Measurements from ENCODE around the gene UVSSA.

UVSSA gene

GRCh38 chr4:1405636-1406393 is 58.8 kb downstream of the UVSSA start:
- H3K4me3 Mint-ChIP-seq: no peak overlapping the region
- no peaks in the 10 kb centered on the region for H3K36me3 Mint-ChIP-seq (ENCODE audit: low read depth)

DNA sequence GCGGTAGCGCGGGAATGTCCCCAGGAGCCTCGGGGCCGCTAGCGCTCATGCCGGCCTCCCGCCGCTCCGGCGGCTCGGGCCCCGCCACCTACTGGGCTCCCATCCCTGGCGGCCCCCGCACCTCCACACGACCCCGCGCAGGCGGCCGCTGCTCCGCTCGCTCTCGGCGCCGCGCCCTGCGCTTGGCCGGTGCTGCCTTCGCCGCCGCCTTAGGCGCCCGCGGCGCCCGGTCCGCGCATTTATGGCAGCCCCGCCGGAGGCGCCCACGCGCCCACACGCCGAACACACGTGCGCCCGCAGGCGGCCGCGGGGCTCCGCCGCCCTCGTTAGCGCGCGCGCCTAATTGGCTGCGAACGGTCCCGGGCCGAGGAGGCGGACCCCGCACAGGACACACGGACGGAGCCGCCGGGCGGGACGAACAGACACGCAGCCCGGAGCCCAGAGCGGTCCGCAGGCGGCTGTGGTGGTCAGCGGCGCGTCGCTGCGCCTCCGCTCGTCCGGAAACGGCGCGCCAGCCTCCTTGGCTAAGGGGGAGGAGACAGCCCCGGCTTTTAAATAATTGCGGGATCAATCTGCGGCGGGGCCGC is 59.5 kb downstream of the UVSSA start, which contains the start of gene NKX1-1:
TSS of gene NKX1-1 (minus strand) at position 49 of the 587 bp plus-strand sequence. CDS start at position 49, 0 bp downstream.
- H3K4me3 Mint-ChIP-seq: no peak within 1 kb of the TSS
- peaks cover 90% of the 10 kb centered on the region for H3K27me3 Mint-ChIP-seq
- no peak within 1 kb of the TSS for H3K27ac Mint-ChIP-seq
- no peaks in the 10 kb centered on the region for H3K36me3 Mint-ChIP-seq (ENCODE audit: low read depth)
- peaks cover 12% of the 10 kb centered on the region for H3K4me1 Mint-ChIP-seq (ENCODE audit: low read depth)
- H3K9me3 Mint-ChIP-seq: no peaks in the 10 kb centered on the region
- intact Hi-C loops (cut with micrococcal nuclease): no loop called here

More at GRCh38 chr4:1405636-1406393, 58.8 kb downstream of the UVSSA start:
- intact Hi-C loops (cut with micrococcal nuclease): no loop called here
- Mint-ChIP-seq H3K9me3 (no peaks in the 10 kb centered on the region), H3K27ac (no peak overlapping the region), H3K27me3 (peaks cover 91% of the 10 kb centered on the region), H3K4me1 (ENCODE audit: low read depth) (peaks cover 12% of the 10 kb centered on the region)

GRCh38 chr4:1406981-1407656 is 60.1 kb downstream of the UVSSA start:
- Mint-ChIP-seq H3K27me3 (peaks cover 90% of the 10 kb centered on the region), H3K36me3 (ENCODE audit: low read depth) (no peaks in the 10 kb centered on the region), H3K9me3 (no peaks in the 10 kb centered on the region), H3K4me3 (no peak overlapping the region), H3K27ac (no peak overlapping the region), H3K4me1 (ENCODE audit: low read depth) (peaks cover 12% of the 10 kb centered on the region)
- intact Hi-C loops (cut with micrococcal nuclease): no loop called here

GRCh38 chr4:1407657-1408333 is 60.8 kb downstream of the UVSSA start:
- intact Hi-C loops (cut with micrococcal nuclease): no loop called here
- no peak overlapping the region for H3K4me3 Mint-ChIP-seq
- H3K27ac Mint-ChIP-seq: no peak overlapping the region
- no peaks in the 10 kb centered on the region for H3K36me3 Mint-ChIP-seq (ENCODE audit: low read depth)
- peaks cover 6% of the 10 kb centered on the region for H3K4me1 Mint-ChIP-seq (ENCODE audit: low read depth)
- peaks cover 89% of the 10 kb centered on the region for H3K27me3 Mint-ChIP-seq
- H3K9me3 Mint-ChIP-seq: no peaks in the 10 kb centered on the region

DNA sequence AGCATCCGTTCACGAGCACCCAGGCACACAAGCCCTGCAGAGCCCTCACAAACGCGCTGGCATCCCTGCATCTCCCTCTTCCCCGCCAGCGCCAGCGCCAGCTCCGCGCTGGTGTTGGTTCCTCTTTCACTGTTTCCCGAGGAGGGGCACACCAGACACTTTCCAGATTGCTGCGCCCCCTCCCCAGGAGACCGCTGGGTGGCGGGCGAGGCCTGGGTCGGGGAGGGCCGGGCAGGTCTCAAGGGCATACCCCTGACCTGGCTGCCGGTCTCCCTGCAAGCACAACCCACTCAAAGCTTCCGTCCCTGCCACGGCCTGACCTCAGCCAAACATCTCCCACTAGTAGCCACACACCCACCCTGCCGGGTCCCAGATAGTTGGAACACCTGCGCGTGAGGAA is 61.4 kb downstream of the UVSSA start:
- Mint-ChIP-seq H3K4me3 (no peak overlapping the region), H3K27ac (no peak overlapping the region), H3K9me3 (no peaks in the 10 kb centered on the region), H3K4me1 (ENCODE audit: low read depth) (peaks cover 6% of the 10 kb centered on the region), H3K36me3 (ENCODE audit: low read depth) (no peaks in the 10 kb centered on the region), H3K27me3 (peaks cover 93% of the 10 kb centered on the region)
- intact Hi-C loops (cut with micrococcal nuclease): no loop called here

GRCh38 chr4:1409079-1409478 is 62.1 kb downstream of the UVSSA start:
- no peaks in the 10 kb centered on the region for H3K9me3 Mint-ChIP-seq
- intact Hi-C loops (cut with micrococcal nuclease): no loop called here
- H3K4me1 Mint-ChIP-seq (ENCODE audit: low read depth): peaks cover 6% of the 10 kb centered on the region
- H3K27me3 Mint-ChIP-seq: peaks cover 93% of the 10 kb centered on the region
- no peak overlapping the region for H3K27ac Mint-ChIP-seq
- H3K36me3 Mint-ChIP-seq (ENCODE audit: low read depth): no peaks in the 10 kb centered on the region
- H3K4me3 Mint-ChIP-seq: no peak overlapping the region

GRCh38 chr4:1409491-1410425 is 62.8 kb downstream of the UVSSA start:
- H3K27me3 Mint-ChIP-seq: peaks cover 86% of the 10 kb centered on the region
- H3K4me1 Mint-ChIP-seq (ENCODE audit: low read depth): peaks cover 6% of the 10 kb centered on the region
- intact Hi-C loops (cut with micrococcal nuclease): no loop called here
- no peaks in the 10 kb centered on the region for H3K36me3 Mint-ChIP-seq (ENCODE audit: low read depth)
- H3K27ac Mint-ChIP-seq: no peak overlapping the region
- H3K4me3 Mint-ChIP-seq: no peak overlapping the region
- H3K9me3 Mint-ChIP-seq: no peaks in the 10 kb centered on the region

DNA sequence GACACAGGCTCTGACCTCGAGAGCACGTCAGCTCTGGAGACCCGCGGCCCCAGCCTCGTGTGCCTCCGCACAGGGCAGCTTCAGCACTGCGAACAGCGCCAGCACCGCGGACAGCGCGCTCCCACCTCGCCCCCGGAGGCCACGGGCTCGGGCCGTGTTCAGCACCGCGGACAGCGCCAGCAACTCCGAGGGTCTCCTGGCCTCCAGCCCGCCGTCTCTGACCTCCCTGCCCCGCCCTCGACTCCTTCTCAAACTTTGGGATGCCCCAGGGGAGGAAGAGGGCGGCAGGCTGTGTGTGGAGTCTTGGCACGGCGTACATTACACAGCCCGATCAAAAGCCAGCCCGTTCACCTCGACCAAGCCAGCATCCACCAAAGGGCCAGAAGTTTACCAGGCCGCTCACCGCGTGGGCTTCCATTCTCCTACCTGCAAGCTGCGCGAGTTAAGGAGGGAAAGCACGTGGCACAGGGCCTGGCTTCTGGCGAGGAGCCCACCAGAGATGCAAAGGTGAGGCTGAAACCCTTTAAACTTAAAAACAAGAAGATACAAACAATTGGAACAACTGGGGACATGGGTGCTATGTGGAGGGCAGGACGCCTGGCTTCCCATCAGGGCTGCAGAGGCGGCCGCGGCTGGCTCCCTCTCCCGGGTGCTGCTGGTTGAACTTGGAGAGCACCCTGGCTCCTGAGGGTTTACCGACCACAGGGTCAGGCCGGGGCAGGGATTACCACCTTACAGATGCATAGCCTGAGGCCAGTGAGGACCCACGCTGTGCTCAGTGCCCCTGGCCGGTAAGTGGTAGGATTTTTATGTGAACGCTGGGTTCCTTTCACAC is 63.7 kb downstream of the UVSSA start:
- intact Hi-C loops (cut with micrococcal nuclease): no loop called here
- Mint-ChIP-seq H3K36me3 (ENCODE audit: low read depth) (no peaks in the 10 kb centered on the region), H3K9me3 (no peaks in the 10 kb centered on the region), H3K4me3 (no peak overlapping the region), H3K27ac (no peak overlapping the region), H3K27me3 (peaks cover 85% of the 10 kb centered on the region), H3K4me1 (ENCODE audit: low read depth) (peaks cover 6% of the 10 kb centered on the region)

DNA sequence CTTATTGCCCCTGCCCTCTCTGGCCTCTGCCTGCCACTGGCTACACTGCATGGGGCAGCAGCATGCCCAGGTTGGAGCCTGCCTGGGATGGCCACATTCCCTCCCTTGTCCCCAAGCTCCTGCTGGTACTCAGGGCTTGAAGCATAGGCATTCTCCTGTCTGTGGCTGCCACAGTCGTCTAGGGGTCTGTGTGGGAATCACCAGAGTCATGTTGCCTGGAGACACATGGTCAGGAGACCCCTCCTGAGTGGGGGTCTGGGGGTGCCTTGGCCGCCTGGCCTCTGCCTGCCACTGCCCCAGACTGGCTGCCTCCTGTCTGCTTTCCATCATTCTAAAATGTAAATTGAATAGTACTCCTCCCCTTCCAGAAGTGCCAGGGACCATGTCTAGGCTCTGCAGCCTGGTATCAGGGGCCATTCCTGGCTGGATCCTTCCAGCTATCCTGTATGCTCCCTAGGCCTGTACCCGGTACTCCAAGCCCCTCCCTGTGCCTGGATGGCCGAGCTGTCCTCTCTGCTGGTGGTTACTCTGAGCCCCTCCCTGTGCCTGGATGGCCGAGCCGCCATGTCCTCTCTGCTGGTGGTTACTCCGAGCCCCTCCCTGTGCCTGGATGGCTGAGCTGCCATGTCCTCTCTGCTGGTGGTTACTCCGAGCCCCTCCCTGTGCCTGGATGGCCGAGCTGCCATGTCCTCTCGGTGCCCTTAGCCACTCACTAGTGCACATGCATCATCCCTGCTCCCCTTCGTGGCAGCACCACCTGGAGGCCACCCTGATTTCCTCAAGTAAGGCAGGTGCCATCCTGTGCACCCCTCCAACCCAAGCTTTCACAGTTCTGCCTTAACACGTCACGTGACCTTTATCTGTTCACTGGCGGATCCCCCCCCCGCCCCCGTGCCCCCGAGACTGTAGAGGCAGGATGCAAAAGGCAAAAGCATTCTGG is 64.7 kb downstream of the UVSSA start:
- H3K9me3 Mint-ChIP-seq: no peaks in the 10 kb centered on the region
- H3K27me3 Mint-ChIP-seq: peaks cover 89% of the 10 kb centered on the region
- no peak overlapping the region for H3K27ac Mint-ChIP-seq
- peaks cover 6% of the 10 kb centered on the region for H3K4me1 Mint-ChIP-seq (ENCODE audit: low read depth)
- H3K4me3 Mint-ChIP-seq: no peak overlapping the region
- intact Hi-C loops (cut with micrococcal nuclease): no loop called here
- H3K36me3 Mint-ChIP-seq (ENCODE audit: low read depth): no peaks in the 10 kb centered on the region

DNA sequence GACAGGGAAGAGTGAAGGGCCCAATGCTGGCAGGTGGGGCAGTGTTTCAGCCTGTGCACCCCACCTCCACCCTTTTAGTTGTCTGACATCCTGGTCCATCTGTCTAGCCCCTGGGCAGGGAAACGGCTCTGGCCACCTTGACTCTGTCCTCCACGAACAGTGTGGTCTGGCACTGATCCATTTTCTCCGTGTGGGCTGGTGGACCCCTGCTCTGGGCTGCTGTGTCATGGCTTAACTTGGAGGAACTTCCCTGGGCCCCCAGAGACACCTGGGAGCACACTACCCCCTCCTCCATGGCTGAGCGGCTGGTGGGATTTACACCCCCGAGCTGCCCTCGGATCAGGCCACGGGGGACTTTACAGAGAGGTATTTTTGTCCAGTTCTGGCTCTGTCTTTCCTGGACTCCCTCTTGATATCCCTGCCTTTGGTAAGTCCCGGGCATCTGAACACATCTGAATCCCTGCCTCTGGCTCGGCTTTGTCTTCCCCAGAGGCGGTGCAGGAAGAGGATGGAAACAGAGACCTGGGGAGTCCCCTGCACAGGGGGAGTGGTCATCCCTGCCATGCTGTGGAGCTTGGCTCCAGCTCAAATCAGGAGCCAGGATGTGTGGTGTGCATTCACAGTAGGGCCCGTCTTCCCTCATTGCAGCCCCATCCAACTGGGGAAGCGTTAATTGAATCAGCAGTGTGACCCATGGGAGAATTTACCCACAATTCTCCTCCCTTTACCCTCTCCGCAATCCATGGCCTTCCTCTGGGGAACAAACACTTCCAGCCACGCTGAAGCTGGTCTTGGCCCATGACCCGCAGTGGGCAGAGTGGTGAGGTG is 65.6 kb downstream of the UVSSA start:
- peaks cover 85% of the 10 kb centered on the region for H3K27me3 Mint-ChIP-seq
- H3K9me3 Mint-ChIP-seq: no peaks in the 10 kb centered on the region
- no peak overlapping the region for H3K4me3 Mint-ChIP-seq
- no peaks in the 10 kb centered on the region for H3K36me3 Mint-ChIP-seq (ENCODE audit: low read depth)
- peaks cover 6% of the 10 kb centered on the region for H3K4me1 Mint-ChIP-seq (ENCODE audit: low read depth)
- no peak overlapping the region for H3K27ac Mint-ChIP-seq
- intact Hi-C loops (cut with micrococcal nuclease): no loop called here

DNA sequence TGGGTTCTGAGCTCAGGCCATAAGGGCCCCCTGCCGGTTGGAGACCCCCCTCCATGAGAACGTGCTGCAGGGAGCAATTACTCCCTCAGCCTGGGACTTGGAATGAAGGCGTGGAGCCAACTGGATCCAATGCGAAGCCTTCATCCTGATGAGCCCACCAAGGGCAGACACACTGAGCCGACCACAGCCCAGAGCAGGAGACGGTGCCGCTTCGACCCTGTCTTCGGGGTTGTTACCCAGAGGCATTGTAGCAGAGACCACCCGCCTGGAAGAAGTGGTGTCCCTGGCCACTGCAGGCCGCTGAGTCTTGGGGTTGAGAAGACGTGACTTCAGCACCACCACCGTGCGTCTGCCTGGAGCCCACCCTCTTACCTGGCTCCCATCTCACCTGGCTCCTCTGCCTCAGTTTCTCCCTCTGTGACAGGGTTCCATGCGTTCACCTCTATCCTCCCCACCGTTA is 66.2 kb downstream of the UVSSA start:
- Mint-ChIP-seq H3K27ac (no peak overlapping the region), H3K27me3 (peaks cover 79% of the 10 kb centered on the region), H3K36me3 (ENCODE audit: low read depth) (no peaks in the 10 kb centered on the region), H3K9me3 (no peaks in the 10 kb centered on the region), H3K4me1 (ENCODE audit: low read depth) (peaks cover 4% of the 10 kb centered on the region), H3K4me3 (no peak overlapping the region)
- intact Hi-C loops (cut with micrococcal nuclease): no loop called here

Data from dendritic cell treated with granulocyte-macrophage colony-stimulating factor and Interleukin-4, amounts not matched to agents 40 ng/mL and 50 ng/mL, for 4 days (primary cell).